IPS-11a (cell line): Measurements from ENCODE around the gene BRIX1.
A peak's percentile ranks its signal among the peaks of the same experiment; 100 is the strongest.
"Not testable (repeated sequence)": the region's sequence is repeated elsewhere in the genome, so short reads cannot be mapped to it uniquely, and the experiment has no call there.

Experiments used
- H3K4me3 ChIP-seq: one replicate; pipeline ENCODE4 v1.5.1; 2013; ENCODE audit warnings: low read depth, low read length, control low read depth

The BRIX1 gene

GRCh38 chr5:34914671-34915138 lies 806 bp upstream of the BRIX1 start:
- peak overlapping the region; percentile 100 for H3K4me3 ChIP-seq

- peak overlapping the region; percentile 100 for H3K4me3 ChIP-seq
Measured at GRCh38 chr5:34915856-34916192, 313 bp downstream of the BRIX1 start.

- peak overlapping the region; percentile 100 for H3K4me3 ChIP-seq
Measured at GRCh38 chr5:34916518-34916917, 1.0 kb downstream of the BRIX1 start.

- H3K4me3 ChIP-seq = no peak overlapping the region
Measured at GRCh38 chr5:34918025-34918424, 2.5 kb downstream of the BRIX1 start.

- H3K4me3 ChIP-seq = no peak overlapping the region
Measured at GRCh38 chr5:34919077-34919476, 3.6 kb downstream of the BRIX1 start.

GRCh38 chr5:34923256-34923655 lies 7.7 kb downstream of the BRIX1 start:
- not testable (repeated sequence) for H3K4me3 ChIP-seq

GRCh38 chr5:34923694-34924461 lies 8.4 kb downstream of the BRIX1 start:
- no peak overlapping the region for H3K4me3 ChIP-seq

- H3K4me3 ChIP-seq = no peak overlapping the region
Measured at GRCh38 chr5:34924462-34924765, 8.9 kb downstream of the BRIX1 start.

- H3K4me3 ChIP-seq = no peak overlapping the region
Measured at GRCh38 chr5:34926318-34926888, 10.9 kb downstream of the BRIX1 start.

GRCh38 chr5:34927785-34928184 lies 12.3 kb downstream of the BRIX1 start:
- no peak overlapping the region for H3K4me3 ChIP-seq

GRCh38 chr5:34928267-34928666 lies 12.8 kb downstream of the BRIX1 start:
- H3K4me3 ChIP-seq = no peak overlapping the region

- H3K4me3 ChIP-seq = peak within 1 kb of the TSS; percentile 71
Measured at GRCh38 chr5:34929134-34929719, 13.7 kb downstream of the BRIX1 start, which contains the start of gene DNAJC21. DNAJC21 (plus strand) TSS chr5:34929559; CDS start chr5:34929820, 261 bp downstream.

- H3K4me3 ChIP-seq = peak overlapping the region; percentile 71
Measured at GRCh38 chr5:34929720-34930461, 14.4 kb downstream of the BRIX1 start.

- H3K4me3 ChIP-seq = peak overlapping the region; percentile 71
Measured at GRCh38 chr5:34930462-34930844, 14.9 kb downstream of the BRIX1 start.

GRCh38 chr5:34930870-34931269 lies 15.4 kb downstream of the BRIX1 start:
- peak overlapping the region; percentile 71 for H3K4me3 ChIP-seq

GRCh38 chr5:34932947-34933346 lies 17.4 kb downstream of the BRIX1 start:
- no peak overlapping the region for H3K4me3 ChIP-seq

GRCh38 chr5:34941936-34942335 lies 26.4 kb downstream of the BRIX1 start:
- no peak overlapping the region for H3K4me3 ChIP-seq

GRCh38 chr5:34944044-34944443 lies 28.5 kb downstream of the BRIX1 start:
- H3K4me3 ChIP-seq = no peak overlapping the region

- H3K4me3 ChIP-seq = no peak overlapping the region
Measured at GRCh38 chr5:34944460-34945047, 29.0 kb downstream of the BRIX1 start.

- no peak overlapping the region for H3K4me3 ChIP-seq
Measured at GRCh38 chr5:34957321-34957720, 41.8 kb downstream of the BRIX1 start.
